HUES48 (cell line): ENCODE measurements around the gene TMEM79.
A peak's percentile ranks its signal among the peaks of the same experiment; 100 is the strongest.

Experiments
- H3K27ac ChIP-seq: one replicate; pipeline ENCODE4 v1.7.0; 2013; ENCODE audit warnings: low read depth, low read length, inconsistent platforms
- H3K27me3 ChIP-seq: 2 replicates; pipeline ENCODE4 v1.6.1; 2013; ENCODE audit warnings: mild to moderate bottlenecking, low read length; ENCODE audit not compliant: control insufficient read depth, insufficient read depth
- H3K36me3 ChIP-seq: 2 replicates; pipeline ENCODE4 v1.6.1; 2013; ENCODE audit warnings: low read length; ENCODE audit not compliant: control insufficient read depth, insufficient read depth
- H3K4me1 ChIP-seq: 2 replicates; pipeline ENCODE4 v1.6.1; 2013; ENCODE audit warnings: mild to moderate bottlenecking, low read length; ENCODE audit not compliant: control insufficient read depth, insufficient read depth
- H3K4me3 ChIP-seq: 2 replicates; pipeline ENCODE4 v1.5.1; 2013; ENCODE audit warnings: mild to moderate bottlenecking, low read depth, low read length
- H3K9ac ChIP-seq: 2 replicates; pipeline ENCODE4 v1.6.1; 2013; ENCODE audit warnings: mild to moderate bottlenecking, low read depth, low read length, moderate library complexity
- H3K9me3 ChIP-seq: 2 replicates; pipeline ENCODE4 v1.6.1; 2013; ENCODE audit warnings: low read length; ENCODE audit not compliant: control insufficient read depth, insufficient read depth

TMEM79 gene

GRCh38 chr1:156262461-156263287 lies 21.5 kb upstream of the TMEM79 start:
- Histone ChIP-seq H3K27me3 (no peaks in the 10 kb centered on the region), H3K4me1 (no peaks in the 10 kb centered on the region), H3K27ac (no peak overlapping the region), H3K4me3 (no peak overlapping the region), H3K36me3 (peaks cover 96% of the 10 kb centered on the region), H3K9ac (no peak overlapping the region), H3K9me3 (no peaks in the 10 kb centered on the region)

- Histone ChIP-seq H3K4me1 (no peaks in the 10 kb centered on the region), H3K9ac (no peak overlapping the region), H3K36me3 (peaks cover 96% of the 10 kb centered on the region), H3K4me3 (no peak overlapping the region), H3K27me3 (no peaks in the 10 kb centered on the region), H3K27ac (no peak overlapping the region), H3K9me3 (no peaks in the 10 kb centered on the region)
Measured at GRCh38 chr1:156263288-156263655, 20.9 kb upstream of the TMEM79 start.

GRCh38 chr1:156266051-156266450 lies 18.1 kb upstream of the TMEM79 start:
- no peak overlapping the region for H3K27ac ChIP-seq
- H3K4me1 ChIP-seq, result no peaks in the 10 kb centered on the region
- H3K9me3 ChIP-seq, result no peaks in the 10 kb centered on the region
- peaks cover 92% of the 10 kb centered on the region for H3K36me3 ChIP-seq
- H3K27me3 ChIP-seq, result no peaks in the 10 kb centered on the region
- H3K9ac ChIP-seq, result no peak overlapping the region
- H3K4me3 ChIP-seq, result no peak overlapping the region

- no peaks in the 10 kb centered on the region for H3K9me3 ChIP-seq
- H3K4me3 ChIP-seq, result no peak overlapping the region
- peaks cover 92% of the 10 kb centered on the region for H3K36me3 ChIP-seq
- H3K4me1 ChIP-seq, result no peaks in the 10 kb centered on the region
- no peak overlapping the region for H3K9ac ChIP-seq
- no peak overlapping the region for H3K27ac ChIP-seq
- no peaks in the 10 kb centered on the region for H3K27me3 ChIP-seq
Measured at GRCh38 chr1:156268336-156268735, 15.8 kb upstream of the TMEM79 start.

- H3K9ac ChIP-seq, result no peak overlapping the region
- H3K4me1 ChIP-seq, result no peaks in the 10 kb centered on the region
- H3K27ac ChIP-seq, result no peak overlapping the region
- H3K36me3 ChIP-seq, result peaks cover 93% of the 10 kb centered on the region
- H3K4me3 ChIP-seq, result no peak overlapping the region
- H3K27me3 ChIP-seq, result no peaks in the 10 kb centered on the region
- no peaks in the 10 kb centered on the region for H3K9me3 ChIP-seq
Measured at GRCh38 chr1:156270314-156270713, 13.8 kb upstream of the TMEM79 start.

- no peak overlapping the region for H3K9ac ChIP-seq
- peaks cover 5% of the 10 kb centered on the region for H3K4me1 ChIP-seq
- no peak overlapping the region for H3K27ac ChIP-seq
- H3K36me3 ChIP-seq, result peaks cover 85% of the 10 kb centered on the region
- H3K4me3 ChIP-seq, result no peak overlapping the region
- H3K27me3 ChIP-seq, result no peaks in the 10 kb centered on the region
- no peaks in the 10 kb centered on the region for H3K9me3 ChIP-seq
Measured at GRCh38 chr1:156276532-156276931, 7.6 kb upstream of the TMEM79 start.

- Histone ChIP-seq H3K27me3 (no peaks in the 10 kb centered on the region), H3K9ac (no peak overlapping the region), H3K4me1 (peaks cover 9% of the 10 kb centered on the region), H3K36me3 (peaks cover 81% of the 10 kb centered on the region), H3K27ac (no peak overlapping the region), H3K9me3 (no peaks in the 10 kb centered on the region), H3K4me3 (no peak overlapping the region)
Measured at GRCh38 chr1:156276966-156277381, 7.2 kb upstream of the TMEM79 start.

GRCh38 chr1:156279837-156280236 lies 4.3 kb upstream of the TMEM79 start:
- no peak overlapping the region for H3K4me3 ChIP-seq
- H3K9ac ChIP-seq, result no peak overlapping the region
- H3K36me3 ChIP-seq, result peaks cover 54% of the 10 kb centered on the region

GRCh38 chr1:156281281-156281680 lies 2.8 kb upstream of the TMEM79 start:
- H3K27ac ChIP-seq, result peak overlapping the region; percentile 98
- no peaks in the 10 kb centered on the region for H3K27me3 ChIP-seq
- no peaks in the 10 kb centered on the region for H3K9me3 ChIP-seq
- H3K4me3 ChIP-seq, result peak overlapping the region; percentile 94
- peaks cover 14% of the 10 kb centered on the region for H3K4me1 ChIP-seq
- peak overlapping the region; percentile 92; the same call in 1 of the 2 replicates for H3K9ac ChIP-seq
- H3K36me3 ChIP-seq, result peaks cover 41% of the 10 kb centered on the region

More at GRCh38 chr1:156279837-156280236, 4.3 kb upstream of the TMEM79 start:
- no peak overlapping the region for H3K27ac ChIP-seq
- no peaks in the 10 kb centered on the region for H3K9me3 ChIP-seq
- no peaks in the 10 kb centered on the region for H3K27me3 ChIP-seq
- peaks cover 14% of the 10 kb centered on the region for H3K4me1 ChIP-seq

GRCh38 chr1:156281693-156282478 lies 2.2 kb upstream of the TMEM79 start:
- Histone ChIP-seq H3K4me3 (peak overlapping the region; percentile 94), H3K36me3 (peaks cover 35% of the 10 kb centered on the region), H3K27ac (peak overlapping the region; percentile 98), H3K9ac (peak overlapping the region; percentile 92), H3K9me3 (no peaks in the 10 kb centered on the region), H3K27me3 (no peaks in the 10 kb centered on the region), H3K4me1 (peaks cover 14% of the 10 kb centered on the region)
